Suprapubic skin (tissue), 4 donors: ENCODE measurements around the gene NF1.

Source experiments
- EP300 ChIP-seq: sonication (generic); formaldehyde crosslinking; IDR thresholded peaks from one replicate; pipeline ENCODE4 v1.6.1; 2017; ENCODE audit warnings: antibody characterized with exemption
- POLR2AphosphoS5 ChIP-seq, 3 donors: sonication (generic); formaldehyde crosslinking; IDR thresholded peaks; one replicate each; pipeline ENCODE4 v1.6.1; 2017; ENCODE audit warnings: antibody characterized with exemption in 3 of 3
- TF ChIP-seq, protein P1 (sequence below), 2 donors: fragments of 200-600 bp in 1 of 2; fragments of 450-650 bp in 1 of 2; sonication (generic) in 1 of 2; IDR thresholded peaks; one replicate each; pipeline ENCODE4 v1.5.1; 2016 to 2019; ENCODE audit warnings: antibody characterized with exemption in 2 of 2, mild to moderate bottlenecking in 1 of 2, moderate library complexity in 1 of 2

GRCh38 chr17:31417051-31417792 is 322.4 kb downstream of the NF1 start:
- TF ChIP-seq, protein P1, sequence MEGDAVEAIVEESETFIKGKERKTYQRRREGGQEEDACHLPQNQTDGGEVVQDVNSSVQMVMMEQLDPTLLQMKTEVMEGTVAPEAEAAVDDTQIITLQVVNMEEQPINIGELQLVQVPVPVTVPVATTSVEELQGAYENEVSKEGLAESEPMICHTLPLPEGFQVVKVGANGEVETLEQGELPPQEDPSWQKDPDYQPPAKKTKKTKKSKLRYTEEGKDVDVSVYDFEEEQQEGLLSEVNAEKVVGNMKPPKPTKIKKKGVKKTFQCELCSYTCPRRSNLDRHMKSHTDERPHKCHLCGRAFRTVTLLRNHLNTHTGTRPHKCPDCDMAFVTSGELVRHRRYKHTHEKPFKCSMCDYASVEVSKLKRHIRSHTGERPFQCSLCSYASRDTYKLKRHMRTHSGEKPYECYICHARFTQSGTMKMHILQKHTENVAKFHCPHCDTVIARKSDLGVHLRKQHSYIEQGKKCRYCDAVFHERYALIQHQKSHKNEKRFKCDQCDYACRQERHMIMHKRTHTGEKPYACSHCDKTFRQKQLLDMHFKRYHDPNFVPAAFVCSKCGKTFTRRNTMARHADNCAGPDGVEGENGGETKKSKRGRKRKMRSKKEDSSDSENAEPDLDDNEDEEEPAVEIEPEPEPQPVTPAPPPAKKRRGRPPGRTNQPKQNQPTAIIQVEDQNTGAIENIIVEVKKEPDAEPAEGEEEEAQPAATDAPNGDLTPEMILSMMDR (IDR thresholded peaks at IDR 0.05), result no peak
- no peak for TF ChIP-seq POLR2AphosphoS5 (IDR thresholded peaks at IDR 0.05)
- TF ChIP-seq EP300, result no peak
